Putamen (tissue), 1 donor: ENCODE data around the gene INPP5F.

Source experiments
- DNase-seq: peaks from one replicate; pipeline ENCODE4 v3.0.0-alpha.2; 2016; ENCODE audit warnings: low spot score

Gene INPP5F

DNA sequence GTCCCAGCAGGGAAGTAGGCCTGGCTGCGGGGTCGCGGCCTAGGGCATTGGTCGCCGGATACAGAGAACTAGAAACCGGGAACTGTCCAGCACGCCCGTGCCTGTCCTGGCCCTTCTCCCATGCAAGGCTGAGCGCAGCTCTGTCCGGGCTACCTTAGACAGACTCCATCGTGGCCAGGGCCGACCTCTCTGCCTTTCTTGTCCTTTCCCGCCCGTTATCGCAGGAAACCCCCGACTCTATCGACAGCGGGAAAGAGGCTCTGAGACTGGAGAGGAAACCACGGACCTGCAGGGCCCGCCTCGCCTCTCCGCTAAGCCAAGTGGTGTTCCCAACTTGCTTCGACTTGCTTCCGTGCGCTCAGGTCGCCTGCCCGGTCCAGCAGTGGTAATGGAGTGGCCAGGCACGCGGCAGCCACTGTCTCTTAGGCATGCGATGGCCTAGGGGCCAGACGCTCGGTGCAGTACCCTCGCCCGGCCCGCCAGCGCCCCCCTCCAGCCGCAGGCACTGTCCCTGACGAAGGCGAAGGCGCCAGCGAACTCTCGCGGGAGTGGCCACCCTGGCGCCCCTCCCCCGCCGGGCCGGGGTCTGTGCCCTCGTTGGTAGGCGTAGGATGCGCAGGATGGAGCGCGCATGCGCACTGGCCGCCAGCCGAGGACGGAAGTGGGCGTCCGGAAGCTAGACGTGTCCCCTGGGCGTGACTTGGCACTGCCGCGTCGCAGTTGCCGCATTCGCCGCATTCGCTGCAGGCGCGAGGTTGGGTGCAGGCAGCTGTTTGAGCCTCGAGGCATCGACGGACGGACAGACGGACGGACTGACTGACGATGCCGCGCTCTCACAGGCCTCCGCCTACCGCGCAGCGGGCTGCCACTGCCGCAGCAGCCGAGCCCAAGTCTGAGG is 92.4 kb downstream of the INPP5F start:
- DNase-seq, result peak; percentile 64

DNA sequence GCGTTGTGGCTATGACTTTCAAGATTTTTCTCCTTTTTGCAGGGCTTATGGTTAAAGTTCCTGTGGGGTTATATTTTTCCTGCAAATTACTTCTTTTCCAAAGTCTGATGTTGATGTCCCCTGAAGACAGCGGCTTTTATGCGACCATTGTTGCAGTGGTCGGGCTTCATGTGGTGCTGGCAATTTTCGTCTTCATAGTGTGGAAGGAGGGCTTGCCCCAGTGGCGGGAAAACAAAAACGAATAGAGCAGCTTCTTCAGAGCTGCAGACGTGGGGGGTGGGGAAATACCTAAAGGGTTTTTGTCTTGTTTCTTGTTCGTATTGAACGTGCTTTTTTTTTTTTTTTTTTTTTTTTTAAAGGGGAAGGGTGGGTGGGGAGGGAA is 93.0 kb downstream of the INPP5F start:
- DNase-seq, result peak; percentile 19

DNA sequence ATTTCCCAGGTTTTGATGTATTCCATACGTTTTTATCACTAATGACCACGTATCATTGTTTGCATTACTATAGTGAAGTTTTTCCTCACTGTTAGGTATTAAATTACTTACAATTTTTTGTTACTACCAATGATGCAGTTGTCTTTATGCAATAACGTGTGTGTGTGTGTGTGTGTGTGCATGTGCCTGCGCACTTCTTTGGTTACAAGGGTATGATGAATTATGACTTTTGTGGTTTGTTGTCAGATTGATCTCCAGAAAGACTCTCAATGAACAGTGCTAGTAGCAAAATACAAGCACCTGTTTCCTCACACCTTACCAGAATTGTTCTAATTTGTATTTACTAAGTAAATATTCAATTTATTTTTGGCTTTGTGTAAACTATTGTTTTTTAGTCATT is 95.3 kb downstream of the INPP5F start:
- DNase-seq, result no peak

DNA sequence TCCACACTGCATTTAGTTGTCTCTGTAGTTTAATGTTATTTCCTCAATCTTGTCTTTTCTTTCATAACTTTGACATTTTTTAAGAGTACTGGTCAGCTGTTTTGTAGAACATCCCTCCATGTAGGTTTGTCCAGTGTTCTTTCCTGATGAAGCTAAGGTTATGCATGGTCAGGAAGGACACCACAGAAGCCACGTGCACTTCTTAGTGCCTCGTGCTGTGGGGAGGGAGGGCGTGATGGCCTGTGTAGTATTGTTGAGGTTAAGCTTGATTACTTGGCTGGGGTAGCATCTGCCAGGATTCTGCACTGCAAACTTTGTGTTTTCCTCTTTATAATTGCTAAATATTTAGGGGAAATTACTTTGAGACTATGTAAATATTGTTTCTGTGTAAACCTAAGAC is 98.4 kb downstream of the INPP5F start:
- DNase-seq, result no peak

DNA sequence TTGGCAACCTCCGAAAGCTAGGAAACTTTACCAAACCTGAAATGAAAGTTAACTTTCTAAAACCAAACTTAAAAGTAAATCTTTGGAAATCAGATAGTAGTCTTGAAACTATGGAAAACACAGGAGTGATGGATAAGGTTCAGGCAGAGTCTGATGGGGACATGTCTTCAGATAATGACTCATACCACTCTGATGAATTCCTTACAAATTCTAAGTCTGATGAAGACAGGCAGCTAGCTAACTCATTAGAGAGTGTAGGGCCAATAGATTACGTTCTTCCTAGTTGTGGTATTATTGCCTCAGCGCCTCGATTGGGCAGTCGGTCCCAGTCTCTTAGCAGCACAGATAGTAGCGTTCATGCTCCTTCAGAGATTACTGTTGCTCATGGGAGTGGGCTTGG is 100.9 kb downstream of the INPP5F start:
- no peak for DNase-seq

DNA sequence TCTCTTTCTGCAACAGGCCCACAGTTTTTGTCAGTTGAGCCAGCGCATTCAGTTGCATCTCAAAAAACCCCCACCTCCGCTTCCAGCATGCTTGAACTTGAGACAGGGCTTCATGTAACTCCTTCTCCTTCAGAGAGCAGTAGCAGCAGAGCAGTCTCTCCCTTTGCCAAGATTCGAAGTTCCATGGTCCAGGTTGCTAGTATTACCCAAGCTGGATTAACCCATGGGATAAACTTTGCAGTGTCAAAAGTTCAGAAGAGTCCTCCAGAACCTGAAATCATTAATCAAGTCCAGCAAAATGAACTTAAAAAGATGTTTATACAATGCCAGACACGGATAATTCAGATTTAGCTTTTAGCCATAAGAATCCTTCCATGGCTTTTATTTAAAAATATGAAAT is 101.6 kb downstream of the INPP5F start:
- no peak for DNase-seq

DNA sequence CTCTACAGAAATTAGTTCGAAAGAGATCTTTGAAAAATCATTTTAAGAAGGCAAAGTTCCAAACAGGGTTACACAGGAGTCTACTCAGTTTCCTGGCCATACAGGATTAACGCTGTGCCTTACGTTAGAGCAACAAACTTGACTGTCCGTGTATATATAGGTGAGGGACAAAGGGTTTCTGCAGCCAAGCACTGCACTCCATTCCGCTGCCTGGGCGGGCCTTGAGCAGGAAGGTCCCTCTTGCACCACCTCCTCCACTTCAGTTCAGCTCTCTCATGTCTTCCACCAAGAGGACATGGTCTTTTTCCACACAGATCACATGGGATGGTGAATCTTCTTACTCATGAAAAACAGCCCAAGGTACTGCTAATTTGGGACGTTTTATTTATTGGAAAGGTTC is 103.6 kb downstream of the INPP5F start:
- DNase-seq, result no peak

DNA sequence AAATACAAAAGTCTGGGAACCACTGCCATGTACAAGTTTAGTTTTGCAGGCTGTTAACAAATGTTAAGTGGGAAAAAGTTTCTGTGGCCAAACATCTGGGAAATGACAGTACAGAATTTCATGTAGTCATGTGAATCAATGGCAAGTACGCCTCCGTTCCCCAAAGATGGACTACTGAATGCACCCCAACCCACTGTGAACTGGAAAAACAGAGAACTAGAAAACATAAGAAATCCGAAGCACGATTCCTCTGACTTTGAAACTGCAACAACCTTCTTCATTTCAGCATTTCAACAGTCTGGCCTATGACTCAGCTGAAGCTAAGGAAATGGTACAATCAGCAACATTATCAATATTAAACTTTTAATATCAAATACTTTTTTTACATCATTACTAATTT is 105.0 kb downstream of the INPP5F start:
- DNase-seq, result no peak

DNA sequence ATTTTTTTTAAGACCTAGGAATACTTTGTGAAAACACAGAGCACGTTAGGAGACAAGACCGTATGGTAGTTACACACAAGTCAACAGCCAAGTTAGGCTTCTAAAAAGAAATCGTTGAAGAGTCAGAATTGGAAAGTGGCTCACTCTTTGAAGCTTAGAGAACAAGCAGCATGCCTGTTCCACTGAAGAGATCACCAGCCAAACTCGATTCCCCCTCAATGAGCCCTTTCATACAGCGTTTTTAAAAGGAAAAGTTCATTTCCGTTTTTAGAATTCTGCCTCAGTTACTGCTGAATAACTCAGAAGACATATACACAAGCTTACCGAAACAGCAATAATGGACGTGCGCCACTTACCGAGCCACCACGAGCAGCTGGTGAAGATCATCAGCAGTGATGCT is 105.8 kb downstream of the INPP5F start:
- DNase-seq, result peak; percentile 26

DNA sequence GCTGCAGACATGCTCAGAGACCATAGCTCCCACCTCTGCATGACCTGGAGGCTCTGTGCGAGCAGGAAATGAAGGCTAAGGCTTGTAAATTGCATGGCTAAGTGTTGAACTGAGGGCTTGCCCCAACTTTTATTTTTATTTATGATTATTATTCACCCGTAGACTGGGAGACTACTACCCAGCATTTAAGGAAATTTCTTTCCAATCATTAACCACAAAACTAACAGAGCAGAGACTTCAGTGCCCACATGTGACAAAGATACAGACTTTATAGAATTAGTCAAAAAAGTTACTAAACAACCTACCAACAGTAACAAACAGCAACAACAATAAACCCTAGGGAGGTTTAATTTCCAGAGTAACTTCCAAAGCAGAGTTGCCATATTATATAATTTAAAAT is 107.1 kb downstream of the INPP5F start:
- DNase-seq, result no peak

DNA sequence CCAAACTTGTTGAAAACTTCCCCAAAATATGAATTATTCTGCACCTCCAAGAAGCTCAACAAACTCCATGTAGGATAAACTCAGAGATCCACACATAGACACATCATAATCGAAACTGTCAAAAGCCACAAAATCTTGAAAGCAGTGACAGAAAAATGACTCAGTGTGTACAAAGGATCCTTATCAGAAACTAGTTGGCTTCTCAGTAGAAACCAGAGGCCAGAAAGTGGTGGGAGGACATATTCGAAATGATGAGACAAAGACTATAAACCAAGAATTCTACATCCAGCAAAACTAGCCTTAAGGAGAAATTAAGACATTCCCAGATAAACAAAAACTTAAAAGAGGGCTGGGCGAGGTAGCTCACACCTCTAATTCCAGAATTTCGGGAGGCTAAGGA is 108.3 kb downstream of the INPP5F start:
- DNase-seq, result no peak

DNA sequence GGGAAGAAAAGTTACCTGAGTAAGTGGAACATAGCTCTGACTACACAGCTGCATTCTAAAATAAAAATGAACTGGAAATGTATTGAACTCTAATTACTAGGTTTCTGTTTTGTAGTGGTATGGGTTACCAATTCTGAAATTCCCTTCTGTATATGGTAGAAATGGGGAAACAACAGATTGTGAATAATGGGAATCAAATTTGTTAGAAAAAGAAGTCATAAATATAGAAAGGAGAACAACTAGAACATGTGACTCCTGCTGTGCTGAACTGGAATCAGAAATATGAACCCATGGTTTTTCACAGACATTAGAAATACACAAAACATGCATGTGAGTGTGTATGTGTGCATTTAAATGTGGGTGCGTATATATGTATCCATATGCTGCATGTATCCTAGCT is 119.8 kb downstream of the INPP5F start:
- no peak for DNase-seq

DNA sequence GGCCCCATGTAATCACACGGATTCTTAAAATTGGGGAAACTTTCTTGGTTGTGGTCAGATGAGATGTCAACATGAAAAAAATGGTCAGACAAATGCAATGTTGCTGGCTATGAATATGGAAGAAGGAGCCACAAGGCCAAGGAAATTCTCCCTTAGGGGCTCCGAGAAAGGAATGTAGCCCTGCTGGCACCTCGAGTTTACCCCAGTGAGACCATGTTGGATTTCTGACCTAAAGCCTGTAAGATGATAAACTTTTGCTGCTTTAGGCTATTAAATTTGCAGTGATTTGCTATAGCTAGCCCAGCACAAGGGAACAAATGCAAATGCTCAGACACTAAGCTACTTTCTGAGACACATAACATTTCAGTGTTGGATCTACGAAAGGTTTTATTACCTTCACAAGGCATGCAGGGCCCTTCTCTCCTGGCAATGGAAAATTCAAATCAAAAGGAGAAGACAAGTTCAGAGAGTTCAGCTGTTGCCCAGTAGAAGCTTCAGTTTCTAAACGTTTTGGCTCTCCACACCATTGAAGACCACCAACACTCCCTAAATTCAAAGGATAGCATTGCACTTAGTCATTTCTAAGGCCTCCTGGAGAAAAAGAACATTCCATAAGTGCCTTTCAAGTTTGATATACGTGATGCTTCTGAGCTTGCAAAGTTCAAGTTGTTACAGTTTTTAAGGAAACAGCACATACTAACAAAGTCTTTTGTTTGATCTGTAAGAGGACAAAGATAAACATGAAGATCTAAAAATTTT is 123.4 kb downstream of the INPP5F start:
- DNase-seq, result no peak

DNA sequence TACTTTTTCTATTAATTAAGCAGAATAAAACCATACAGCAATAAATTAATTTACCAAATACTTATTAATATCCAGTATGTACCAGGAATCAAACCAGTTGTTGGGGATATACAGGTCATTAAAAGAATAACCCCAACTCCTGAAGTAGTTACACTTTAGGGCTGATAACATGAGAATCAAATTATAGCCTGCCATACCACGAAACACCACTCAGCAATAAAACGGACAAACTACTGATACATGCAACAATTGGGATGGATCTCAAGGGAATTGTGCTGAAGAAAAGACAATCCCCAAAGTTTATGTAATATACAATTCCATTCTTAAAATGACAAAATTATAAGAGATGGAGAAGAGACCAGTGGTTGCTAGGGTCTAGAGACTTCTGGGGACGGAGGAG is 124.1 kb downstream of the INPP5F start:
- DNase-seq, result no peak

DNA sequence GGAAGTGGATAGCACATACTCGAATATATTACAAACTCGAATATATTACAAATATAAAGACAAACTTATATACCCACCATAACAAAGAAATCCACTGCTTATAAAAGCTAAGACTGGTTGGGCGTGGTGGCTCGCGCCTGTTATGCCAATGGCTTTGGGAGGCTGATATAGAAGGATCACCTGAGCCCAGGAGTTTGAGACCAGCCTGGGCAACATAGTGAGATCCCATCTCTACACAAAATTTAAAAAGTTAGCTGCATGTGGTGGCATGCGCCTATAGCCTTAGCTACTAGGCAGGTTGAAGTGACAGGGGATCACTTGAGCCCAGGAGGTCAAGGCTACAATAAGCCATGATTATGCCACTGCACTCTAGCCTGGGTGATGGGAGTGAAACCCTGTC is 126.4 kb downstream of the INPP5F start:
- DNase-seq, result no peak

DNA sequence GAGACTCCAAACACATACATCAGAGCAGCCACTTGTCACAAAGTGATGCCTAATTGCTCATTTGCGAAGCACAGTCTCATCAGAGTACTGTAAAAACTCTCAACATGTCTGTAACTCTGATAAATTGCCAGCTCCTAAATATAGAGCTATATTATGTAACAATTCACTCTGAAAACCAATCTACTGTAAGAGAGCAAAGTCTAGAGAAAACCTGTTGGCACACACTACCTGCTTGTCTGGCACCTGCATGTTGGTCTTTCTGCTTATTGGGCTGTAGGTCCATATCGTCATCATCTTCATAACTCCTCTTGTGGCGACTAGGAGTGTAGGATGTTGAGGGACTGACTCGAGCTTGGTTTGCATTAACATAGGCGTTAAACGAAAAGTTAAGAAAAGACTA is 127.0 kb downstream of the INPP5F start:
- peak; percentile 27 for DNase-seq

DNA sequence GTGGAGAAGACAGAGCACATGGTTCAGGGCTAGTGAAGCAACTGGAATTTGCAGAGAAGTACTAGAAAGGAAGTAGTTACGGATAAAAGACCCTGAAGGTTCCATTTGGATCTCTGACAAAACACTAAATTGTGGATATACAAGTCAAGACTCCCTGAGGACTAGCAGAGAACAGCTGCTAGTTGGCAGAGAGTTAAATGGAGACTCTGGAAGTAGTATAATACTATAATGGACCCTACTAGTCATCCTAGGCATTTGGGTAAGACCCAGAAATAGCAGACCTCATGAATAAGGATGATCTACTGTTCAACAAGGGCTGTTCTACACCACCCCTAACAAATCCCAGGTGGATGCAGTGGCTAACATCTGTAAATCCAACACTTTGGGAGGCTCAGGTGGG is 127.7 kb downstream of the INPP5F start:
- DNase-seq, result no peak

DNA sequence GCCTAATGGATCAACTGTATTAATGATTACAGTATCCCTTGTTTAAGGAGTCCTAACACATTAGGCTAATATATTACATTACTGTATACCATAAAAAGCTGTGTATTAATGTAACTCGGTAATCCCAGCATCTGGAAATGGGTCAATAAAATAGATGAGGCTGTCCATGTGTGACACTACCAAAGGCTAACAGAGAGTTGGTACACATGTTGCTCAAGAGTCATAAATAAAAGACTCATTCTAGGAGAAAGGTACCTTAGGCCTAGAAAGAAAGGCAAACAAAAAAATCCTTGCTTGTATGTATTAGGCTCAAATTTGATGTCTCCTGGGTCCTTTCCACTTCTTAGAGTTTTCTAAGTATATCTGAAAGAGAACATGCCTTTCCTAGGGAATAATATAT is 132.2 kb downstream of the INPP5F start:
- DNase-seq, result no peak

DNA sequence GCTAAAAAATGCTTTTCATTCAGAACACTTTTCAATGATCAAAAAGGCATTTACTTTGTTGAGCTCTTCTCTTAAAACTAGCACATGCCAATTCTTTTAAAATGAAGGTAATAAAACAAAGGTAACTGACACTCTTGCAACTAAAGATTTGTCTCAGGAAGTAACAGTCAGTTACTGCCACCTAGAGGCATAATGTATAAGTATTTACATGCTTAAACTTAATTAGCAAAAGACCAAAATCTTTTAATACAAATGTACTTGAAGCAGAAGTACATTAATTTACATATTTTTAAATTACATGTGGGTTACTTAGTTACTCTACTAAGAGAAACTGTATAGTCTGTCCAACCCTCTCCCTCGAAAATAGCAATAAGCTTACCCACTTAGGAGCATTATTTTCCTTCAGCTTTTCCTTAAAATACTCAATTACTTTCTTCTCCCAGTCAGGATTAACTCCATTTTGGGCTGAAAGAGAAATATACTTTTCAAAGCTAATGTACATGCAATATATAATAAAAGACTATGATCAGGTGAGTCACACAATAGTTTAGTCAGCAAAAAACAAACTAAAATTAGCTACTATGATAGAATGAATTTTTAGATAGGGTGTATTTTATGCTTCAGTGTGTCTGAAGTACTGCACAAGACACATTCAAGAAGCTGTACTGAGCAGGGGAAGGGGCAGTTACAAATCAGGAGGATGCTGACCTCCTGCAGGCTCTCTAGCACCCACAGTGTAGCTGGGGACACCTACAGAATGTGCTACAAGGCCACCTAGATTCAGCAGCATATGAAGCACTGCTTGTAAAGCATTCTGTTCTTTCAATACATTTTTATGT is 133.8 kb downstream of the INPP5F start:
- no peak for DNase-seq

DNA sequence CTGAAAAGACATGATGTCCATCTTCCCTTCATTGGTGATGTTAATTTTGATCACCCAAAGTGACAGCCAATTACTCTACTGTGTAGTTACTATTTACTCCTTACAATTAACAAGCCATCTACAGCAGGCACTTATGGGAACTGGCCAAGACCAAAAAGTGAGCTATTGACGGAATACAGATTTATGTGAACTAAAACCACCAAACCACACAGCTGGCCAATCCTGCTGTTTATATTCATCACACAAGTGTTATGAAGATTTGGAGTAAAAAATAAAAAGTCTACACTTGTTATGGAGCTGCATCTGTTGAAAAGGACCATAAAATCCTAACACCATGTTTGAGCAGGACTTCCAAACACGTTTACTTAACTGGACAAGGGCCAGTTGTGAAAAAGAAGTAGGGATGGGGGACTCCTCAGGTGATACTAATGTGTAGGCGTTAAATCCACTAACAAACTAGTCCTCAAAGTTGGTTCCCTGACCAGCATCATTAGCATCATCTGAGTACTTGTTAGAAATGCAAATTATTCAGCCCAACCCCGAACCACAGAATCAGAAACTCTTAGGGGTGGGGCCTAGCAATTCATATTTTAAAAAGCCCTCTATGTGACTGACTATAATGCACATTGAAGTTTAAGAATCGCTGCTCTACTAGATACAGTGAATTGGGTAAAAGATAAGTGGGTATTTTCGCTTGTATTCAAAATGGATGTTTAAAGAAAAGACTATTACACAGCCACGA is 135.2 kb downstream of the INPP5F start:
- no peak for DNase-seq

DNA sequence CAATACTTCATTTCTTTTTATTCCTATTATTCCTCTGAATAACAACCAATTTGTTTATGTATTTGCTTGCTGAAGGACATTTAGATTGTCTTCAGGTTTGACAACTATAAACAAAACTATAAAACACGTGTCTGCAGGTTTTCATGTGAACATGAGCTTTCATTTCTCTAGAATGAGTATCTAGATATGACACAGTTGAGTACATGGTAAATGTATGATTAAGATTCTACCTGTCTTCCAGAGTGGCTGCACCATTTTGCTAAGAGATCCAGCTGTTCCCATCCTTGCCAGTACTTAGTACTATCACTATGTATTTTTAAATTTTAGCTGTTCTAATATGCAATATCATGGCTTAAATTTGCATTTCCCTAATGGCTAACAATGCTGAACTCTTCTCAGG is 136.7 kb downstream of the INPP5F start:
- DNase-seq, result no peak
